OCI-LY7 (cell line): ENCODE data around the gene PREP. TPM values are rescaled to one million over a fixed set of nuclear protein-coding genes. Genes with fewer than 3 reads are reported as not detected.

Experiments used
- BruUV-seq: library from RNA; stranded (reverse); fragments of 400-500 nt; replicated peaks from 2 replicates; lab custom pipeline; 2021; lab: Mats Ljungman, UMichigan
- CTCF ChIA-PET: fragments of 300-600 bp; sonication (Branson Sonifier 250); formaldehyde crosslinking; loops from one replicate; lab custom pipeline; 2022; ENCODE audit warnings: antibody characterized with exemption; ENCODE audit not compliant: unreplicated experiment; lab: Charles Lee
- POLR2A ChIA-PET: fragments of 300-600 bp; sonication (Branson Sonifier 250); formaldehyde crosslinking; loops from one replicate; lab custom pipeline; 2022; ENCODE audit warnings: antibody characterized with exemption; lab: Charles Lee
- DNase-seq: peaks from one replicate; pipeline ENCODE4 v3.0.0-alpha.2; 2015; ENCODE audit warnings: low spot score
- H2AFZ ChIP-seq: fragments of 200-600 bp; sonication (generic), shearing (Covaris generic); 2 replicates; pipeline ENCODE4 v1.6.1; 2014; ENCODE audit warnings: mild to moderate bottlenecking, antibody characterized with exemption, low read length, moderate library complexity
- H3K27ac ChIP-seq: fragments of 200-600 bp; sonication (generic); 2 replicates; pipeline ENCODE4 v1.5.1; 2014; ENCODE audit warnings: mixed run types, low read depth, mild to moderate bottlenecking, moderate library complexity, low read length, inconsistent platforms; ENCODE audit not compliant: poor library complexity, severe bottlenecking
- H3K36me3 ChIP-seq: fragments of 200-600 bp; sonication (generic); 2 replicates; pipeline ENCODE4 v1.6.1; 2014; ENCODE audit warnings: mild to moderate bottlenecking, antibody characterized with exemption, low read length, moderate library complexity, mixed read lengths; ENCODE audit not compliant: insufficient read depth
- H3K4me1 ChIP-seq: fragments of 200-600 bp; sonication (generic); 2 replicates; pipeline ENCODE4 v1.5.1; 2014; ENCODE audit warnings: mild to moderate bottlenecking, low read length; ENCODE audit not compliant: insufficient read depth, poor library complexity, severe bottlenecking
- H3K4me2 ChIP-seq: fragments of 200-600 bp; sonication (generic); 2 replicates; pipeline ENCODE4 v1.6.1; 2014; ENCODE audit warnings: mild to moderate bottlenecking, low read length
- H3K4me3 ChIP-seq: fragments of 200-600 bp; sonication (generic); 2 replicates; pipeline ENCODE4 v1.5.1; 2014; ENCODE audit warnings: mild to moderate bottlenecking, low read depth, low read length; ENCODE audit not compliant: poor library complexity, severe bottlenecking
- H3K79me2 ChIP-seq: fragments of 200-600 bp; sonication (generic); 2 replicates; pipeline ENCODE4 v1.6.1; 2016; ENCODE audit warnings: low read depth, mild to moderate bottlenecking, low read length, moderate library complexity, mixed read lengths; ENCODE audit not compliant: insufficient read depth
- H3K9me2 ChIP-seq: fragments of 200-600 bp; sonication (generic); 2 replicates; pipeline ENCODE4 v1.6.1; 2016; ENCODE audit warnings: mild to moderate bottlenecking, low read length, mixed read lengths; ENCODE audit not compliant: insufficient read depth
- H3K9me3 ChIP-seq: fragments of 200-600 bp; sonication (generic); 2 replicates; pipeline ENCODE4 v1.6.1; 2014; ENCODE audit warnings: mild to moderate bottlenecking, mixed run types, low read length, mixed read lengths
- H4K20me1 ChIP-seq: fragments of 200-600 bp; sonication (generic); 2 replicates; pipeline ENCODE4 v1.6.1; 2014; ENCODE audit warnings: mild to moderate bottlenecking, antibody characterized with exemption, low read length, moderate library complexity, mixed read lengths; ENCODE audit not compliant: insufficient read depth
- EZH2phosphoT487 ChIP-seq: fragments of 200-600 bp; sonication (generic); IDR thresholded peaks from 2 replicates; pipeline ENCODE4 v1.6.1; 2018; ENCODE audit warnings: low read depth, borderline replicate concordance, mild to moderate bottlenecking, mixed run types, antibody characterized with exemption, low read length, moderate library complexity, mixed read lengths
- intact Hi-C: fragments of 100-400 bp; cut with micrococcal nuclease; formaldehyde crosslinking; loops from one replicate; pipeline ENCODE4 v1.10.0; 2022; ENCODE audit not compliant: unreplicated experiment
- total RNA-seq, 2 experiments: library from RNA; depleted of rRNA in 1 of 2; stranded (reverse); fragments of >200 nt in 1 of 2; shearing (Covaris generic) in 1 of 2; gene quantifications; 2 replicates each; pipeline ENCODE4 v1.2.3, GENCODE V29; 2014 to 2022
- TF ChIP-seq, protein P1 (sequence below): fragments of 200-600 bp; sonication (generic); conservative IDR thresholded peaks from 2 replicates; pipeline ENCODE4 v1.5.1; 2014; ENCODE audit warnings: mild to moderate bottlenecking, antibody characterized with exemption, low read length, moderate library complexity, mixed read lengths

Gene PREP
- total RNA-seq, 2 experiments from 2014 or later = 10.4 to 27.0 TPM

DNA sequence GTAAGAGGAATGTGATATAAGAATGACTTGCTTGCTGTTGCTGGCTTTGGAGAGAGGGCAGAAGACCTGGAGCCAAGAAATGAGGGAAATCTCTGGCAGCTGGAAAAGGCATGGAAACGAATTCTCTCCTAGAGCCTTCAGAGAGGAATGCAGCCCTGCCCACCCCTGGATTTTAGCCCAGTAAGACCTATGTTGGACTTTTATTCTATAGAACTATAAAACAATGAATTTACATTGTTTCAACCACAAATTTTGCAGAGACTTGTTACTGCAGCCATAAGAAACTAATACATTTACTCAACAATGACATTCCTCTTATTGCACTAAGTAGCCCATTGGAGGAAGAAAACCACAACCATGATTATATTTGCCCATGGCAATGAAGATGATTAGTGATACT lies 39.5 kb upstream of the PREP start:
- BruUV-seq = no TSS peak
- POLR2A ChIA-PET = interaction anchor here (0.7 kb wide), 1 partner anchor 10 kb away, joined by 3 read pairs; no protein-coding TSS in a partner anchor

DNA sequence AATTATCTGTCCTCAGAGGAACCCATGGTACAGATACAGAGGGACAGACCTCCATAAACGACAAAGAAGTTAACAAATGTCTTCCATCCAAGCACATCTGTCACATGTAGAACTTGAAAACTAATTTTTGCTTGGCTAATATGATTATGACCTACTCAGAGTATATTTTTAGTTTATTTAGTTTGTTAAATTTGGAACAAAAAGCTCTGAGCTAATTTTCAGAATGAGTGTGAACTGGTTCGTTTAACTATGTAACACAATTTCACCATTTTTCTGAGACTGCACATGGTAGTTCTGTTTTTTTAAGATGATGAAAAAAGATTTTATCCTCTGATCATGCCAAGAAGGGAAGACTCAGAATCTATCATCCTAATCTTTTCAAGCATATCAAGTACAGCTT lies 34.4 kb upstream of the PREP start:
- Histone ChIP-seq H3K4me3 (no peak overlapping the region), H3K79me2 (no peaks in the 10 kb centered on the region), H3K27ac (no peak overlapping the region), H3K9me3 (no peaks in the 10 kb centered on the region), H3K36me3 (no peaks in the 10 kb centered on the region), H2AFZ (no peak overlapping the region), H3K4me1 (no peaks in the 10 kb centered on the region), H4K20me1 (no peaks in the 10 kb centered on the region), H3K9me2 (no peaks in the 10 kb centered on the region), H3K4me2 (no peak overlapping the region)
- no peak for TF ChIP-seq EZH2phosphoT487
- TF ChIP-seq, protein P1, sequence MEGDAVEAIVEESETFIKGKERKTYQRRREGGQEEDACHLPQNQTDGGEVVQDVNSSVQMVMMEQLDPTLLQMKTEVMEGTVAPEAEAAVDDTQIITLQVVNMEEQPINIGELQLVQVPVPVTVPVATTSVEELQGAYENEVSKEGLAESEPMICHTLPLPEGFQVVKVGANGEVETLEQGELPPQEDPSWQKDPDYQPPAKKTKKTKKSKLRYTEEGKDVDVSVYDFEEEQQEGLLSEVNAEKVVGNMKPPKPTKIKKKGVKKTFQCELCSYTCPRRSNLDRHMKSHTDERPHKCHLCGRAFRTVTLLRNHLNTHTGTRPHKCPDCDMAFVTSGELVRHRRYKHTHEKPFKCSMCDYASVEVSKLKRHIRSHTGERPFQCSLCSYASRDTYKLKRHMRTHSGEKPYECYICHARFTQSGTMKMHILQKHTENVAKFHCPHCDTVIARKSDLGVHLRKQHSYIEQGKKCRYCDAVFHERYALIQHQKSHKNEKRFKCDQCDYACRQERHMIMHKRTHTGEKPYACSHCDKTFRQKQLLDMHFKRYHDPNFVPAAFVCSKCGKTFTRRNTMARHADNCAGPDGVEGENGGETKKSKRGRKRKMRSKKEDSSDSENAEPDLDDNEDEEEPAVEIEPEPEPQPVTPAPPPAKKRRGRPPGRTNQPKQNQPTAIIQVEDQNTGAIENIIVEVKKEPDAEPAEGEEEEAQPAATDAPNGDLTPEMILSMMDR = no peak
- ChIA-PET POLR2A (interaction anchor here (0.6 kb wide), 1 partner anchor 400 kb away, joined by 6 read pairs; no protein-coding TSS in a partner anchor), CTCF (no interaction called here)
- no TSS peak for BruUV-seq
- intact Hi-C loops = no loop called here
- no peak for DNase-seq

More for the DNA sequence above, 39.5 kb upstream of the PREP start:
- Histone ChIP-seq H3K4me2 (no peak overlapping the region), H2AFZ (no peak overlapping the region), H3K4me3 (no peak overlapping the region), H3K79me2 (no peaks in the 10 kb centered on the region), H3K27ac (no peak overlapping the region), H3K9me3 (no peaks in the 10 kb centered on the region), H3K36me3 (no peaks in the 10 kb centered on the region), H4K20me1 (no peaks in the 10 kb centered on the region), H3K9me2 (no peaks in the 10 kb centered on the region), H3K4me1 (no peaks in the 10 kb centered on the region)
- no peak for DNase-seq
- TF ChIP-seq EZH2phosphoT487 = no peak
- TF ChIP-seq, protein P1 = no peak
- CTCF ChIA-PET = no interaction called here
- intact Hi-C loops = no loop called here

DNA sequence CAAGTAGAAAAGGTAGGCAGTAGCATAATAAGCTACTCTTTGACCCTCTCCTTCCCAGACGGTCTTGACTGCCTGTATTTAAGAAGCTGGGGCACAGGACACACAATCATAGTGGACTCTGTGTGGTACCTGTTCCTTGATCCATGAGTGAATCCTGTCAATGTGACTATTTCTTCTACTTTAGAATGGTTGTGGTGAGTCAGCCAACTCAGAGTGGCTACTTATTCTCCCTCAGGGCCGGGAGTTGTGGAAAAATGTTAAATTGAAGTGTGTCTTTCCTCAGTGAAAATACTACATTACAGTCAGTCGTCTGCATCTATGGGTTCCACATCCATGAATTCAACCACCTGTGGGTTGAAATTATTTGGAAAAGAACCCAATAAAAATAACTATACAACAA lies 30.8 kb upstream of the PREP start:
- intact Hi-C loops = loop anchor here (5.0 kb wide), 1 partner anchor 869 kb away; no protein-coding TSS in a partner anchor
- POLR2A ChIA-PET = no interaction called here
- H3K79me2 ChIP-seq = no peaks in the 10 kb centered on the region
- CTCF ChIA-PET = interaction anchor here (0.6 kb wide), 1 partner anchor 657 kb away, joined by 3 read pairs; no protein-coding TSS in a partner anchor
- H3K36me3 ChIP-seq = no peaks in the 10 kb centered on the region
- BruUV-seq = no TSS peak
- H2AFZ ChIP-seq = no peak overlapping the region
- no peak overlapping the region for H3K27ac ChIP-seq
- H4K20me1 ChIP-seq = no peaks in the 10 kb centered on the region
- H3K4me1 ChIP-seq = no peaks in the 10 kb centered on the region
- no peak for DNase-seq
- TF ChIP-seq, protein P1 = no peak
- no peak for TF ChIP-seq EZH2phosphoT487
- no peak overlapping the region for H3K4me2 ChIP-seq
- H3K9me2 ChIP-seq = no peaks in the 10 kb centered on the region
- no peaks in the 10 kb centered on the region for H3K9me3 ChIP-seq
- H3K4me3 ChIP-seq = no peak overlapping the region
